GM20431 (cell line): ENCODE results near the gene SIRT7.
"Not testable (repeated sequence)": the region's sequence is repeated elsewhere in the genome, so short reads cannot be mapped to it uniquely, and the experiment has no call there.

Experiments
- in situ Hi-C: fragments of 300-500 bp; cut with MseI, MboI; formaldehyde crosslinking; loops from one replicate; pipeline ENCODE4 v1.15.0; 2020; ENCODE audit warnings: low sequenced_read_pairs; ENCODE audit not compliant: unreplicated experiment

Gene SIRT7

GRCh38 chr17:81921996-81922565, 4.1 kb upstream of the SIRT7 start:
- in situ Hi-C loops, result no loop called here

- in situ Hi-C loops, result no loop called here
Observed at GRCh38 chr17:81921537-81921862, 3.5 kb upstream of the SIRT7 start.

GRCh38 chr17:81920612-81921536, 2.9 kb upstream of the SIRT7 start:
- in situ Hi-C loops, result no loop called here

- in situ Hi-C loops, result no loop called here
Observed at GRCh38 chr17:81918832-81919545, 1.0 kb upstream of the SIRT7 start.

GRCh38 chr17:81918333-81918669, 325 bp upstream of the SIRT7 start:
- in situ Hi-C loops, result not testable (repeated sequence)

- in situ Hi-C loops, result no loop called here
Observed at GRCh38 chr17:81916234-81917001, 1.6 kb downstream of the SIRT7 start.

GRCh38 chr17:81915331-81915730, 2.6 kb downstream of the SIRT7 start:
- in situ Hi-C loops, result no loop called here

GRCh38 chr17:81914103-81914850, 3.7 kb downstream of the SIRT7 start:
- in situ Hi-C loops, result no loop called here

- in situ Hi-C loops, result no loop called here
Observed at GRCh38 chr17:81913394-81914102, 4.4 kb downstream of the SIRT7 start.

- in situ Hi-C loops, result no loop called here
Observed at GRCh38 chr17:81912441-81913309, 5.3 kb downstream of the SIRT7 start.

GRCh38 chr17:81911969-81912368, 6.0 kb downstream of the SIRT7 start:
- in situ Hi-C loops, result no loop called here

GRCh38 chr17:81911277-81911961, 6.6 kb downstream of the SIRT7 start, which contains the start of gene PCYT2:
Gene PCYT2, minus strand, starts transcription at chr17:81911399. Its CDS starts 44 bp downstream, at chr17:81911355.
- in situ Hi-C loops, result no loop called here

- in situ Hi-C loops, result no loop called here
Observed at GRCh38 chr17:81910840-81911276, 7.1 kb downstream of the SIRT7 start.

- in situ Hi-C loops, result no loop called here
Observed at GRCh38 chr17:81909966-81910839, 7.8 kb downstream of the SIRT7 start.

- in situ Hi-C loops, result no loop called here
Observed at GRCh38 chr17:81909231-81909630, 8.7 kb downstream of the SIRT7 start.

GRCh38 chr17:81908793-81909192, 9.2 kb downstream of the SIRT7 start:
- in situ Hi-C loops, result no loop called here
